NCI-H526 (cell line): Measurements from ENCODE around the gene SND1.
A peak's percentile ranks its signal among the peaks of the same experiment; 100 is the strongest.

Experiments
- DNase-seq, 2 experiments: peaks; one replicate each; lab custom pipeline; 2025; lab: John Stamatoyannopoulos, UW

SND1 gene

GRCh38 chr7:128021366-128021765, 369.4 kb downstream of the SND1 start:
- DNase-seq: no peak

- DNase-seq: no peak
These were observed 370.9 kb downstream of the SND1 start for GRCh38 chr7:128022631-128023532.

- no peak for DNase-seq
These were observed 372.2 kb downstream of the SND1 start for GRCh38 chr7:128024151-128024550.

- no peak for DNase-seq
These were observed 373.4 kb downstream of the SND1 start for GRCh38 chr7:128025380-128025779.

- DNase-seq: no peak
These were observed 373.8 kb downstream of the SND1 start for GRCh38 chr7:128025819-128026218.

GRCh38 chr7:128026551-128026950, 374.6 kb downstream of the SND1 start:
- no peak for DNase-seq

- DNase-seq: peak in 1 of 2 experiments; percentile 24
These were observed 375.5 kb downstream of the SND1 start for GRCh38 chr7:128027485-128027980.

GRCh38 chr7:128029405-128029995, 377.5 kb downstream of the SND1 start:
- no peak for DNase-seq

GRCh38 chr7:128030263-128030653, 378.3 kb downstream of the SND1 start:
- DNase-seq: no peak

GRCh38 chr7:128030654-128031611, 378.9 kb downstream of the SND1 start, which contains the start of gene LRRC4:
Gene LRRC4, minus strand, starts transcription at chr7:128031437. Its CDS starts 797 bp downstream, at chr7:128030640.
- peak in 1 of 2 experiments; percentile 85 for DNase-seq

GRCh38 chr7:128031901-128032604, 380.1 kb downstream of the SND1 start:
- peak; percentile 61 to 80 for DNase-seq

GRCh38 chr7:128032605-128033235, 380.7 kb downstream of the SND1 start:
- peak in 1 of 2 experiments; percentile 61 for DNase-seq

GRCh38 chr7:128033246-128033645, 381.3 kb downstream of the SND1 start:
- DNase-seq: no peak

- DNase-seq: no peak
These were observed 382.8 kb downstream of the SND1 start for GRCh38 chr7:128034825-128035224.

GRCh38 chr7:128035712-128036111, 383.7 kb downstream of the SND1 start:
- DNase-seq: peak; percentile 39 to 76

GRCh38 chr7:128036226-128036940, 384.4 kb downstream of the SND1 start:
- no peak for DNase-seq

- no peak for DNase-seq
These were observed 385.1 kb downstream of the SND1 start for GRCh38 chr7:128037081-128037480.

GRCh38 chr7:128037880-128038619, 386.1 kb downstream of the SND1 start:
- DNase-seq: no peak

- no peak for DNase-seq
These were observed 387.6 kb downstream of the SND1 start for GRCh38 chr7:128039544-128039953.
